GM19193 (cell line): ENCODE data around the gene TP53I13.

Experiments used
- POLR2A ChIP-seq: IDR thresholded peaks from 4 replicates; pipeline ENCODE4 v1.6.1; 2011; ENCODE audit not compliant: insufficient read depth, insufficient read length; ENCODE audit errors: extremely low read depth

Gene TP53I13

DNA sequence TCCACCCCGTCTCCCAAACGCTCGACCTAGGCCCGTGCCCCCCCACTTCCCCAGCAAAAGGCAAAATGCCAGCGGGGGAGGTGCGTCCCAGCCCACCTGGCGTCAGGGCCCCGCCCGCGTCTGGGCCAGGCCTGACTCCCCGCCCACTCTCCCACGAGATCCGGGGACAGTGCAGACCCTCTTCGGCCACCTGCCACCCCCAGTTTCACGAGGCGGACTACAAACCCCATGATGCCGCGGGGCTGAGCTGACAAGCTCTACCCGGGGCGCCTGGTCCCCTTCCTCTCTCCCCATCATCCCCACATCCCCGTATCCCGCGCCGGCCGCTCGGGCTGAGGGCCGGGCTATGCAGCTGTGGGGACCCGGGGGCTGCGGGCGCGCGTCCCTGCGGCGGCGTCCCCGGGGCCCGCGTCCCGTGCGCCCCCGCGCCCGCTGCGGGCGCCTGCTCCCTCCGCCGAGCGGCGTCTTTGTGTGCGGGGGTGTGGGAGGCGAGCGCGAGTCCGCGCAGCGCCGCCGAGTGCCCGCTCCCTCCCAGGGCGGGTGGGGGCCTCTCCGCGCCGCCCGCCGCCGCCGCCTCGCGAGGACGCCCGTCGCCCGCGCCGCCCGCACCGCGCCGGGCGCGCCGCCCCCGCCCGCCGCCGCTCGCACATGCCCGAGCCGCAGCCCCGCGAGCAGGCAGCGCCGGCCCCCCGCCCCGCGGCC is 24.5 kb downstream of the TP53I13 start, which contains the start of gene ANKRD13B:
ANKRD13B (plus strand) TSS at position 283 of the 702 bp plus-strand sequence. CDS start 490 bp downstream, outside the sequence.
- no peak for TF ChIP-seq POLR2A

DNA sequence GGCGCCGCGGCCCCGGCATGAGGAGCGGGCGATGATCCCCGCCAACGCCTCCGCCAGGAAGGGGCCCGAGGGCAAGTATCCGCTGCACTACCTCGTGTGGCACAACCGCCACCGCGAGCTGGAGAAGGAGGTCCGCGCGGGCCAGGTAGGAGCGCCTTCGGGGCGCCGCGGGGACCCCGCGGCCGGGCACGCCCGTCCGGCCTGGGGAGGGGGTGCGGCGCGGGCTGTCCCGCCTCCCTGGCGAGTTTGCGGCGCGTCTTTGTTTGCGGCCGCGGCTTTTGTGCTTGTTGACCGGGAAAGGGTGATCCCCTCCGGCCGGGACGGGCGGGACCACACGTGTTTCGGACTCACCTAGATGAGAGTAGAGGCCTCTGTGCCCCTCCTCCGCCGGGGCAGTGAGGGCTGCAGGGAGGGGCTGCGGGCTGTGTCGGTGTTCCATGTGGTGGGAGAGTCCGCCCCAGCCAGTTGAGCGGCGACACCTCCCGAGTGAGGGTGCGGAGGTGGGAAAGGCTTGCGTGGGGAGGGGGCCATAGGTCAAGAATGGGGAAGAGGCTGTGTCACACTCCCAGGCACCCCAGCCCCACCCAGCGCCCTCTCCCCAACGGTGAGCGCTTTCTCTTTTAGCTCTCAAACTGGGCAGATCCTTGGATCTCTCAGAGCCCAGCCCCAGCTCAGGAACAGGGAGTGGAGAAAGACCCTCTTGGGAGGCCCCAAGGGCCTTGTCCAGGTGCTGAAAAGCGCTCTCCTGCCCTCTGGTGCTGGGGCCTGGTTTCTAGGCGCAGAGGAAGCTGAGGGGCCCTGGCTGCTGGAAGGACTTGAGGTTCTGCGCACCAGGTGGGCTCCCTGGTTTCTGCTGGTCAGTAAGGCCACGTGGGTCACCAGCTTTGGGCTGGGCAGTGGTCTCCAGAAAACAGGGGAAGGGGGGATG is 25.4 kb downstream of the TP53I13 start:
- no peak for TF ChIP-seq POLR2A

DNA sequence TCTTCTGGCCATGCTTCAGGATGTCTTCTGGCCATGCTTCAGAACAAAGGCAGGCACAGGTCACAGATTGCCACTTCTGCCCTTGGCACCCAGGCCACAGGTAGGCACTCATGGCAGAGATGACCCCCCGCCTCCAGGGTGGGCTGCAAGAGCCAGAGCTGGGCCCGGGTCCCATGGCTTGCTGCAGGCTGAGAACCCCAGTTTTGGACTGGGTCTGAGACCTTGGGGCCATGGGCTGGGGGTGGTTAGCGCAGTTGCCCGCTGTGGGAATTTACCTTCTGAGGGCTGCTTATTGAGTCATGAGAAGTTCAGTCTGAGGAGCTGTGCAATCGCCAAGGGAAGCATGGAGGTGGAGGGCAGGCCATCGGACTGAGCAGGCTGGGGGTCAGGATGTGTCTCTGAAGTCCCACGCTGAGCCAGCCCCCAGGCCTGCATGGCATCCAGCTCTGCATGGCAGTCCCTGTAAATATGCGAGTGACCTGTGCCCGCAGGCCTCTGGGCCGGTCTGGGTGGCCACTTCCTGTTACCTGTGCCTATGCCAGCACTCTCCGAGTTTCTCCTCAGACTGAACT is 26.1 kb downstream of the TP53I13 start:
- TF ChIP-seq POLR2A: no peak

GRCh38 chr17:29595107-29595942 is 26.8 kb downstream of the TP53I13 start:
- TF ChIP-seq POLR2A: no peak

- no peak for TF ChIP-seq POLR2A
Measured at GRCh38 chr17:29595943-29596774, 27.7 kb downstream of the TP53I13 start.

- TF ChIP-seq POLR2A: no peak
Measured at GRCh38 chr17:29596811-29597210, 28.3 kb downstream of the TP53I13 start.

DNA sequence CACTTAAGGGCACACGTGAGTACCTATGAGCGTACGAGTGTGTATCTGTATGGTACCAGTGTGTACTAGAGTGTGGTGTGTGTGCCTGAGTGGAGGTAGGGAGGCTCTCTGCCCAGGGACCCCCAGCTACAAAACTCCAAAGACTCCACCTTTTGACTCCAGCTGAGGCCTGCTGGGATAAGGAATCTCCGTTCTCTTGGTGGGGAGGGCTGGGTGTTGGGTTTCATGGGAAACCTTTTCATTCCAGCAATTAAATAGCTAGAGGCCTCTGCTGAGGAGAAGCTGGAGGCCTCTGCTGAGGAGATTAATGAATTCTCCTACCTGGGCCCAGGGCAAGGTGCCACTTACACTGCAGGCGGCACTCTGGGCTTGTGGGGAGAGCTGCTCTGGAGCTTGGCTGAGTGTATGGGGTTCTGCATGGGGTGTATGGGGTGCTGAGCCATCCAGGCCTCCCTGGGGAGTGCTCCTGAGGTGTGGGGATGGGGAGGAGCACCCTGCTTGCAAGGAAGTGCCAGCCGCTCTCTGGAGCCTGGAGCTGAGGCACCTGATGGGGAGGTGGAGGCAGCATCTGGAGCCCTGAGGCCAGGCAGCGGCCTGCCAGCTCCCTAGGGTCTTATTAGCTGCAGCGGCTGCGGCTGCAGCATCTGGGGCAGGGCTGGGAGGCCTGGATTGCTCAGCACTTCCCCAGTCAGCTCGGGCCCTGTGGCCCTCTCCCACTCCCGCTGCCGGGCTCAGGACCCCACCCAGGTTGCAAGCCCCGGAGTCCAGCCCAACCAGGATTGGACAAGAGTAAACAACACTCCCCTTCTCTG is 29.1 kb downstream of the TP53I13 start:
- TF ChIP-seq POLR2A: no peak

GRCh38 chr17:29603109-29603674 is 34.7 kb downstream of the TP53I13 start:
- TF ChIP-seq POLR2A: no peak

DNA sequence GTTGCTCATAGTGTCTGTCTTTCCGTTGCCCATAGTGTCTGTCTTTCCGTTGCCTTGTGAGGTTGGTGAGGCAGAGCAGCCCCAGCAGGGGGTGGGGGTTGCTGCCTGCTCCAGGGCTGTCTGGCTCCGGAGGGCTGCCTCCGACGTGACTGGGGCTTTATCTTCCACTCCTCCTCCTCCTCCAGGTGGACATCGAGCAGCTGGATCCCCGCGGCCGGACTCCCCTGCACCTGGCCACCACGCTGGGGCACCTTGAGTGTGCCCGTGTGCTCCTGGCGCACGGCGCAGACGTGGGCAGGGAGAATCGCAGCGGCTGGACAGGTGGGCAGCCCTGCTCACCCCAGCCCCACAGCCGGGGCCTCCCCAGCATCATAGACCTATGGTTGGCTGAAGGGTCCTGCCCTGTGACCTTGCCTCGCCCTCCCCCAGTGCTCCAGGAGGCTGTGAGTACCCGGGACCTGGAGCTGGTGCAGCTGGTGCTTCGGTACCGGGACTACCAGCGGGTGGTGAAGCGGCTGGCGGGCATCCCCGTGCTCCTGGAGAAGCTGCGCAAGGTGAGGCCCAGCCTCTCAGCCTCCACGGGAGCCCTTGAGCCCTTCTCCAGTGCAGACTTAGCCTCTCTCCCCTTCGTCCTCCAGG is 39.2 kb downstream of the TP53I13 start:
- no peak for TF ChIP-seq POLR2A

GRCh38 chr17:29608986-29609385 is 40.5 kb downstream of the TP53I13 start:
- no peak for TF ChIP-seq POLR2A

GRCh38 chr17:29610395-29610794 is 41.9 kb downstream of the TP53I13 start:
- TF ChIP-seq POLR2A: no peak

- no peak for TF ChIP-seq POLR2A
Measured at GRCh38 chr17:29611351-29612093, 43.0 kb downstream of the TP53I13 start.

- no peak for TF ChIP-seq POLR2A
Measured at GRCh38 chr17:29612094-29612403, 43.5 kb downstream of the TP53I13 start.
